Osteocyte (in vitro differentiated cells): Measurements from ENCODE around the gene PNCK. TPM values are rescaled to one million over a fixed set of nuclear protein-coding genes. Genes with fewer than 3 reads are reported as not detected.

Source experiments
- DNase-seq: peaks from one replicate; pipeline ENCODE4 v3.0.0; 2021; ENCODE audit warnings: mixed read lengths; ENCODE audit not compliant: unreplicated experiment; ENCODE audit errors: extremely low spot score
- H3K27ac Mint-ChIP-seq: one replicate; pipeline ENCODE4 v1.8.0; 2021; ENCODE audit warnings: mild to moderate bottlenecking, mixed read lengths; ENCODE audit not compliant: unreplicated experiment
- H3K27me3 Mint-ChIP-seq: one replicate; pipeline ENCODE4 v1.8.0; 2021; ENCODE audit warnings: mixed read lengths; ENCODE audit not compliant: unreplicated experiment
- H3K36me3 Mint-ChIP-seq: one replicate; pipeline ENCODE4 v1.8.0; 2021; ENCODE audit warnings: mixed read lengths; ENCODE audit not compliant: unreplicated experiment
- H3K4me1 Mint-ChIP-seq: one replicate; pipeline ENCODE4 v1.8.0; 2021; ENCODE audit warnings: mixed read lengths; ENCODE audit not compliant: unreplicated experiment
- H3K4me3 Mint-ChIP-seq: one replicate; pipeline ENCODE4 v1.8.0; 2021; ENCODE audit warnings: mild to moderate bottlenecking, moderate library complexity, mixed read lengths; ENCODE audit not compliant: unreplicated experiment
- H3K9me3 Mint-ChIP-seq: one replicate; pipeline ENCODE4 v1.8.0; 2021; ENCODE audit warnings: mixed read lengths; ENCODE audit not compliant: unreplicated experiment
- CTCF ChIP-seq: fragments of 200-600 bp; sonication (generic); IDR thresholded peaks from 2 replicates; pipeline ENCODE4 v1.5.0; 2021; ENCODE audit warnings: antibody characterized with exemption, mild to moderate bottlenecking, moderate library complexity
- total RNA-seq: library from RNA; stranded (reverse); gene quantifications from 2 replicates; pipeline ENCODE4 v1.2.1, GENCODE V29; 2021

Gene PNCK
- total RNA-seq, 1 donor from 2014 or later, result 3.6 TPM

GRCh38 chrX:153642051-153642654 is 31.5 kb downstream of the PNCK start:
- TF ChIP-seq CTCF, result no peak
- Mint-ChIP-seq H3K27ac (no peak overlapping the region), H3K4me1 (peaks cover 8% of the 10 kb centered on the region), H3K9me3 (no peaks in the 10 kb centered on the region), H3K4me3 (no peak overlapping the region), H3K27me3 (peaks cover 26% of the 10 kb centered on the region), H3K36me3 (no peaks in the 10 kb centered on the region)
- DNase-seq, result no peak

- Mint-ChIP-seq H3K4me1 (peaks cover 8% of the 10 kb centered on the region), H3K4me3 (no peak overlapping the region), H3K27me3 (peaks cover 26% of the 10 kb centered on the region), H3K27ac (no peak overlapping the region), H3K9me3 (no peaks in the 10 kb centered on the region), H3K36me3 (no peaks in the 10 kb centered on the region)
- TF ChIP-seq CTCF, result no peak
- no peak for DNase-seq
Observed at GRCh38 chrX:153641627-153642026, 32.0 kb downstream of the PNCK start.

GRCh38 chrX:153640736-153641575 is 32.7 kb downstream of the PNCK start:
- no peak for TF ChIP-seq CTCF
- H3K36me3 Mint-ChIP-seq, result no peaks in the 10 kb centered on the region
- H3K27me3 Mint-ChIP-seq, result peaks cover 22% of the 10 kb centered on the region
- H3K27ac Mint-ChIP-seq, result no peak overlapping the region
- H3K4me1 Mint-ChIP-seq, result peaks cover 8% of the 10 kb centered on the region
- no peak overlapping the region for H3K4me3 Mint-ChIP-seq
- no peak for DNase-seq
- no peaks in the 10 kb centered on the region for H3K9me3 Mint-ChIP-seq

GRCh38 chrX:153640045-153640686 is 33.4 kb downstream of the PNCK start:
- Mint-ChIP-seq H3K36me3 (no peaks in the 10 kb centered on the region), H3K9me3 (no peaks in the 10 kb centered on the region), H3K27me3 (peaks cover 16% of the 10 kb centered on the region), H3K4me3 (no peak overlapping the region), H3K27ac (no peak overlapping the region), H3K4me1 (peaks cover 8% of the 10 kb centered on the region)
- TF ChIP-seq CTCF, result no peak
- DNase-seq, result no peak
